NCI-H69 (cell line): Measurements from ENCODE around the gene ACSF3.
A peak's percentile ranks its signal among the peaks of the same experiment; 100 is the strongest.

ENCODE experiments used
- DNase-seq: peaks from one replicate; lab custom pipeline; 2025; lab: John Stamatoyannopoulos, UW

Gene ACSF3

GRCh38 chr16:89145406-89146161 lies 51.9 kb downstream of the ACSF3 start:
- no peak for DNase-seq

- no peak for DNase-seq
Observed at GRCh38 chr16:89146211-89147005, 52.8 kb downstream of the ACSF3 start.

GRCh38 chr16:89147085-89147817 lies 53.6 kb downstream of the ACSF3 start:
- DNase-seq = no peak

DNA sequence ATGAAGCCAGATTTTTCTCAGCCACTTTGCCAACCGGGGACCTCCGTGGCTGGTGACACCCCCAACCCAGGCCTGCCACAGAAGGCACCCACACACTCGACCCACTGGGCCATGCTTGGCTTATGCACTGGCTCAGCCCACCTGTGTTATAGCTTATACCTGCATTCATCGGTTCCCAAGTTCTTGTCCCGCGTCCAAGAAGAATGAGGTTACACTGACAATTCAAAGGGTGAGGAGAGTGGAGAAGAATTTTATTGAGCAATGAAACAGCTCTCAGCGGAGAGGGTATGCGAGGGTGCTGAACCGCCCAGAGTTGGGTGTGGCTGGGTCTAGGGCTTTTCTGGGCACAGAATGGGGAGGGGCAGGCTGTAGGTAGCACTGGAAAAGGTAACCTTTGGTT lies 55.7 kb downstream of the ACSF3 start:
- no peak for DNase-seq

DNA sequence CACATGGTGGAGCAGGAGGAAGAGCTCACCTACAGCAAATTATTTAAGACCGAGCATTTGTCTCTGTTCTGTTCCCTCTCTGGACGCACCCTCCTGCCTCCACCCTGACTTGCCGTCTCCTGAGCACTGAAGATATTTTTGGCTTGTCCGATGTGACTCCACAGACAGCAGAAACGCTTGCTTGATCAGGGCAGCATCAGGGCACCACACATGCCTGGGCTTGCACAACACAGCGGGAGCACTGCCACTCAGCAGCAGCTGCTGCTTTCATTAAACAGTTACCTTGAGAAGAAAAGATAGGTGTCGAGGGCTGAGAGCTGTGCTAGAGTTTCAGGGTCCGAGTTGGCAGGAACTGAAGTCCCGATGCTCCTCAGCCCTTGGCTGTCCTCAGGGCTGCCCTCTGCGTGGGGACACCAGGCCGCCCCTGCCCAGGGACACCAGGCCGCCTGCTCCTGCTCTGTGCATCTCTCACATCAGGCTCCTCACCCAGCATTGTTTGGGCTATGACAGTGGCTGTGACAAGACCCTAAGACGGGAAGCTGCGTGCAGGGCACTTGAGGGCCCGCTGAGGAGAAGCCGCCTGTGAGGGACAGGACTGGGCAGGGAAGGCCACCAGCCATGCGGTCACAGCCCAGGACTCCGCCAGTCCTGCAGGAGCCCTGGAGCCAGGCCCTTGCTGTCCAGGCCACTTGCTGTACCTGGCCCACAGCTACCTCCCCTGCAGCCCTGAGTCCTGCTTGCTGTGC lies 56.6 kb downstream of the ACSF3 start:
- peak; percentile 21 for DNase-seq

GRCh38 chr16:89150981-89151380 lies 57.3 kb downstream of the ACSF3 start:
- no peak for DNase-seq

- DNase-seq = no peak
Observed at GRCh38 chr16:89152831-89153700, 59.4 kb downstream of the ACSF3 start.

GRCh38 chr16:89153848-89154271 lies 60.2 kb downstream of the ACSF3 start:
- DNase-seq = no peak

- DNase-seq = no peak
Observed at GRCh38 chr16:89154390-89155183, 60.9 kb downstream of the ACSF3 start.

GRCh38 chr16:89155184-89155679 lies 61.6 kb downstream of the ACSF3 start:
- no peak for DNase-seq

DNA sequence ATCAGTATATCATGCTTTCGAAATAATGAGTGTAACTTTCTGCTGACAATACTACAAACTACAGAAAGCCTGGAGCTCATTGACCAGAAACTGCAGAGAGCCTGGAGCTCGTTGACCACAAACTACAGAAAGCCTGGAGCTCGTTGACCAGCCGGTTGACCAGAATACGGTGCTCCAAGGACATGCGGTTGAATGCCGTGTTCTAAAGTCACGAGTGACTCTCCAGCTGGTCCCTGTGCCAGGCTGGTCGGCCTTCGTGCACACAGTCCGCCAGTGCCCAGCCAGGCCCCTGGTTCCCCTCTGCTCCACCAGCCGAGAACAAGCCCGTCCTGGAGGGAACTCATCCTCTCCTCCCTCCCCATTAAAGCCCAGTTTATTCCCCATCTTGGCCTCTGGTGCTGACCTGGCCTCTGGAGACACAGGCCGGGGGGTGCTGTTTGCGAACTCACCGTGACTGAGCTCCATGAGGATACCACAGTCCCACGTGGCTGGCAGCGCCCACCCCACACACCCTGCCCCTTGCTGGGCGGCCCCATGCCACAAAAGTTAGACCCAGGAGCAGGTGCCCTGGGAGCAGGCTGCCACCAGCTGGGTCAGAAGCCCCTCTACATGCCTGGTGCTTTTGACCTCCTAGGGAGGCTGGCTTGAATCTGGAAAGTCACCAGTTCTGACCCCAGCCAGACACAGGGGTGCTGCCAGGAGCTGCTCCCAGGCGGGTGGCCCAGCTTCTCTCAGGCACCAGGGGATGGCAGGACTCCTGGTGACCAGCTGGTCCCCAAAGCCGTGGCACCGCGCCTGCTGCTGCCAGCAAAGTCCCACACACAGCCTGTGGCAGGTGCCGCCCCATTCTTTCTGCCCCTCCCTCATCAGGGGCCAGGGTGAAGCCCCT lies 62.4 kb downstream of the ACSF3 start:
- DNase-seq = no peak

- DNase-seq = no peak
Observed at GRCh38 chr16:89156740-89157645, 63.3 kb downstream of the ACSF3 start.

DNA sequence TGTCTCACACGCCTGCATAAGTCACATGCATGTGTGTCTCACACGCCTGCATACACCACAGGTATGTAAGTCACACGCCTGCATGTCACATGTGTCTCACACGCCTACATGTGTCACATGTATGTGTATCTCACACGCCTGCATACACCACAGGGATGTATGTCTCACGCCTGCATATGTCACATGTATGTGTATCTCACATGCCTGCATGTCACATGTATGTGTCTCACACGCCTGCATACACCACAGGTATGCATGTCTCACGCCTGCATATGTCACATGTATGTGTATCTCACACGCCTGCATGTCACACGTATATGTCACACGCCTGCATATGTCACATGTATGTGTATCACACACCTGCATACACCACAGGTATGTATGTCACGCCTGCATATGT lies 64.1 kb downstream of the ACSF3 start:
- no peak for DNase-seq

GRCh38 chr16:89159066-89159849 lies 65.6 kb downstream of the ACSF3 start:
- no peak for DNase-seq

- DNase-seq = no peak
Observed at GRCh38 chr16:89159850-89160354, 66.2 kb downstream of the ACSF3 start.

DNA sequence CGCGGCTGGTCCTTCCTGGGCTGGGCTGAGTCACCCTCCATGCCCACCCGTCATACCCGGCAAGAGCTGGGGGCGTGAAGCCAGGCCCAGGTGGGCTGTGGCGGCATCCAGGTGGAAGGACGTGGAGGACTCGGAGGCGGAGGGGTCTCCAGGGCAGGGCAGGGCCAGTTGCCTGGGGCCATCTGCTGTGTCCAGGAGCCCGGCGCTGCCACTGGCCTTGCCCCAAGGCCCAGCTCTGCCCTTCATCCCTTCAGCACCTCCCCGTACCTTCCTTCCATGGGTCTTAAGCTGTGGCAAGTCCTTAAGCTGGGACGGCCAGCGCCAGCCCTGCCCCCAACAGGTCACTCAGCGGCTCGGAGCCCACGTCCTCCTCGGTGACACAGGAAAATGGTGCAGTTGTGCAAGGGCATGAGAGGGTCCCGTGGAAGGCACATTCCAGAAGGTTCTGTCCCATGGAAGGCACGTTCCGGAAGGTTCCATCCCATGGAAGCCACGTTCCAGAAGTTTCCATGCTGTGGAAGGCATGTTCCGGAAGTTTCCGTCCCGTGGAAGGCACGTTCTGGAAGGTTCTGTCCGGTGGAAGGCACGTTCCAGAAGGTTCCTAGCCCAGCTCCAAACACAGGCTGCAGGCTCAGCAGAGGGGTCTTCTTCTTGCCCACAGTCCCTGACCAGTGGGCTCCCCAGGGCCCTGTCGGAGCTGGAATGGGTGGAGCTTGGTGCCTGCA lies 67.5 kb downstream of the ACSF3 start:
- DNase-seq = no peak
